ENCODE data around the gene EXT2. TPM values are rescaled to one million over a fixed set of nuclear protein-coding genes. Genes with fewer than 3 reads are reported as not detected.

The EXT2 gene
- total and polyA plus RNA-seq, 2 donors (not counting 1 experiment from before 2014, with no cell fraction given): 114 to 177 TPM

- no peak overlapping the region for H2AFZ ChIP-seq (ENCODE audit: low read length)
- DNase-seq (ENCODE audit: low read depth in 2 of 2): no peak
- no peaks in the 10 kb centered on the region for H3K9me3 ChIP-seq (ENCODE audit: control insufficient read depth, insufficient read depth, low read depth, low read length)
- H4K20me1 ChIP-seq (ENCODE audit: control insufficient read depth, extremely low read depth, insufficient read depth, low read length): no peaks in the 10 kb centered on the region
- no peak overlapping the region for H3K4me2 ChIP-seq (ENCODE audit: extremely low read depth, insufficient read depth, low read length)
- H3K27ac ChIP-seq (ENCODE audit: insufficient read depth, low read length): no peak overlapping the region
- no peaks in the 10 kb centered on the region for H3K79me2 ChIP-seq (ENCODE audit: control insufficient read depth, insufficient read depth, low read length)
- TF ChIP-seq CTCF (conservative IDR thresholded peaks at IDR 0.05 in 1 of 2, IDR thresholded peaks at IDR 0.05 in 1 of 2; ENCODE audit: low read depth in 1 of 2, low read length in 2 of 2): no peak
- TF ChIP-seq EZH2 (IDR thresholded peaks at IDR 0.05; ENCODE audit: low read length, missing control alignments): no peak
- no peaks in the 10 kb centered on the region for H3K27me3 ChIP-seq (ENCODE audit: control insufficient read depth, insufficient read depth, low read length)
- no peak overlapping the region for H3K4me3 ChIP-seq (replicated peaks in 1 of 4; ENCODE audit: control extremely low read depth in 1 of 4, insufficient read depth in 1 of 4, low read depth in 3 of 4, low read length in 4 of 4)
- H3K9ac ChIP-seq (ENCODE audit: insufficient read depth, low read length): no peak overlapping the region
- peaks cover 2% of the 10 kb centered on the region for H3K36me3 ChIP-seq (ENCODE audit: control insufficient read depth, insufficient read depth, low read length)
- H3K4me1 ChIP-seq (ENCODE audit: control insufficient read depth, extremely low read depth, insufficient read depth, low read length): no peaks in the 10 kb centered on the region
Observed at GRCh38 chr11:44108260-44108659, 12.8 kb downstream of the EXT2 start.

- Histone ChIP-seq H3K9ac (ENCODE audit: insufficient read depth, low read length) (no peak overlapping the region), H3K4me3 (replicated peaks in 1 of 4; ENCODE audit: control extremely low read depth in 1 of 4, insufficient read depth in 1 of 4, low read depth in 3 of 4, low read length in 4 of 4) (no peak overlapping the region), H2AFZ (ENCODE audit: low read length) (no peak overlapping the region), H3K9me3 (ENCODE audit: control insufficient read depth, insufficient read depth, low read depth, low read length) (no peaks in the 10 kb centered on the region), H3K4me1 (ENCODE audit: control insufficient read depth, extremely low read depth, insufficient read depth, low read length) (no peaks in the 10 kb centered on the region), H3K36me3 (ENCODE audit: control insufficient read depth, insufficient read depth, low read length) (peaks cover 2% of the 10 kb centered on the region), H4K20me1 (ENCODE audit: control insufficient read depth, extremely low read depth, insufficient read depth, low read length) (no peaks in the 10 kb centered on the region), H3K79me2 (ENCODE audit: control insufficient read depth, insufficient read depth, low read length) (no peaks in the 10 kb centered on the region), H3K4me2 (ENCODE audit: extremely low read depth, insufficient read depth, low read length) (no peak overlapping the region), H3K27me3 (ENCODE audit: control insufficient read depth, insufficient read depth, low read length) (no peaks in the 10 kb centered on the region), H3K27ac (ENCODE audit: insufficient read depth, low read length) (no peak overlapping the region)
- TF ChIP-seq EZH2 (IDR thresholded peaks at IDR 0.05; ENCODE audit: low read length, missing control alignments) (no peak), CTCF (conservative IDR thresholded peaks at IDR 0.05 in 1 of 2, IDR thresholded peaks at IDR 0.05 in 1 of 2; ENCODE audit: low read depth in 1 of 2, low read length in 2 of 2) (peak; percentile 72 to 91)
- DNase-seq (ENCODE audit: low read depth in 2 of 2): peak; percentile 30 to 47
Observed at GRCh38 chr11:44110231-44110679, 14.8 kb downstream of the EXT2 start.

- TF ChIP-seq CTCF (conservative IDR thresholded peaks at IDR 0.05 in 1 of 2, IDR thresholded peaks at IDR 0.05 in 1 of 2; ENCODE audit: low read depth in 1 of 2, low read length in 2 of 2) (no peak), EZH2 (IDR thresholded peaks at IDR 0.05; ENCODE audit: low read length, missing control alignments) (no peak)
- peaks cover 2% of the 10 kb centered on the region for H3K36me3 ChIP-seq (ENCODE audit: control insufficient read depth, insufficient read depth, low read length)
- no peaks in the 10 kb centered on the region for H3K79me2 ChIP-seq (ENCODE audit: control insufficient read depth, insufficient read depth, low read length)
- no peaks in the 10 kb centered on the region for H3K27me3 ChIP-seq (ENCODE audit: control insufficient read depth, insufficient read depth, low read length)
- H2AFZ ChIP-seq (ENCODE audit: low read length): no peak overlapping the region
- H3K4me3 ChIP-seq (replicated peaks in 1 of 4; ENCODE audit: control extremely low read depth in 1 of 4, insufficient read depth in 1 of 4, low read depth in 3 of 4, low read length in 4 of 4): no peak overlapping the region
- no peaks in the 10 kb centered on the region for H3K4me1 ChIP-seq (ENCODE audit: control insufficient read depth, extremely low read depth, insufficient read depth, low read length)
- peak; percentile 58 to 70 for DNase-seq (ENCODE audit: low read depth in 2 of 2)
- no peak overlapping the region for H3K9ac ChIP-seq (ENCODE audit: insufficient read depth, low read length)
- H3K4me2 ChIP-seq (ENCODE audit: extremely low read depth, insufficient read depth, low read length): no peak overlapping the region
- H4K20me1 ChIP-seq (ENCODE audit: control insufficient read depth, extremely low read depth, insufficient read depth, low read length): no peaks in the 10 kb centered on the region
- H3K9me3 ChIP-seq (ENCODE audit: control insufficient read depth, insufficient read depth, low read depth, low read length): no peaks in the 10 kb centered on the region
- H3K27ac ChIP-seq (ENCODE audit: insufficient read depth, low read length): no peak overlapping the region
Observed at GRCh38 chr11:44112091-44112821, 16.8 kb downstream of the EXT2 start.
